Hematopoietic multipotent progenitor cell treated with erythropoietin and hydrocortisone succinate and interleukin-3 and kit ligand, for 6 days (in vitro differentiated cells): Measurements from ENCODE around the gene DEDD2.
A peak's percentile ranks its signal among the peaks of the same experiment; 100 is the strongest.
"Not testable (repeated sequence)": the region's sequence is repeated elsewhere in the genome, so short reads cannot be mapped to it uniquely, and the experiment has no call there.

ENCODE experiments used
- DNase-seq: peaks from one replicate; pipeline ENCODE4 v3.0.0-alpha.2; 2015

Gene DEDD2, protein sequence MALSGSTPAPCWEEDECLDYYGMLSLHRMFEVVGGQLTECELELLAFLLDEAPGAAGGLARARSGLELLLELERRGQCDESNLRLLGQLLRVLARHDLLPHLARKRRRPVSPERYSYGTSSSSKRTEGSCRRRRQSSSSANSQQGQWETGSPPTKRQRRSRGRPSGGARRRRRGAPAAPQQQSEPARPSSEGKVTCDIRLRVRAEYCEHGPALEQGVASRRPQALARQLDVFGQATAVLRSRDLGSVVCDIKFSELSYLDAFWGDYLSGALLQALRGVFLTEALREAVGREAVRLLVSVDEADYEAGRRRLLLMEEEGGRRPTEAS

DNA sequence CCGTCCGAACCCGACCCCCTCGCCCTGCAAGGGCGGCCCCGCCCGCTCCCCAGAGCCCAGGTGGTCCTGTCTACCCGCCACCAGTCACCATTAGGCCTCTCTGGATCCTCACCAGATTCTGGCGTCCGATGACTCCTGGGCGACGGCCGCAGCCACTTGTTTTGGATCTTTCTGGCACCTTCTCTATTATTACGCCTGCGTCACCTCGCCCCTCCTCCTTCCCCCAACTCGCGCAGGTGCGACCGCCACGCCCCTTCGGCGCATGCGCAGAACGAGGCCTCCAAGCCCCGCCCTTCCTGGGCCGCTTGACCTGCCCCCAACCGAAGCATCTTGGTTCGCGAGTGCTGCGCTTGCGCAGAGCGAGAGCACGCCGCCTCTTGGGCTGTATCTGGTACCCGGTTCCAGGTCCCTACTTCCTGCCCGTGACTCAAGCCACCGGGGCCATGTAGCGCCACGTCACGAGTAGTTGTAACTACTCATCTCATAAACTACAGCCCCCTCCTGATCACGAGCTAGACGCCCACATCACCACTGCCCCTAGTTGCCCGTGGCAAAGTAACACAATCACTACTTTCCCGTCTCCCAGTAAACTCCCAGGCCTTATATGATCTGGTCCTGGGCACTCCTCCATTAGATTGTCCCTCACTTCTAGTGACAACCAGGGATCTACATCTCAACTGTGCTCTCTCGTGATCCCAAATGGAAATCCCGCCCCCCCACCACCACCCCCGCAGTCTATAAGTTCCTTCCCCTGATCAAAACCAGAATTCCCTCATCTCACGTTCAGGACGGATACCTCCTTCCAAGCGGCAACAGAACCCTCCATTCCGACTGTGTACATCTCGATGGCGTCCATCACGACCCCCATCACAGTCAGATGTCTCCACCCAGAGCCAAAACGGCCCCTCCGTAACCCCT is at the start of gene DEDD2:
DEDD2 (minus strand) TSS at position 158 of the 918 bp plus-strand sequence. CDS start 670 bp downstream, outside the sequence.
- peak; percentile 97 for DNase-seq

DNA sequence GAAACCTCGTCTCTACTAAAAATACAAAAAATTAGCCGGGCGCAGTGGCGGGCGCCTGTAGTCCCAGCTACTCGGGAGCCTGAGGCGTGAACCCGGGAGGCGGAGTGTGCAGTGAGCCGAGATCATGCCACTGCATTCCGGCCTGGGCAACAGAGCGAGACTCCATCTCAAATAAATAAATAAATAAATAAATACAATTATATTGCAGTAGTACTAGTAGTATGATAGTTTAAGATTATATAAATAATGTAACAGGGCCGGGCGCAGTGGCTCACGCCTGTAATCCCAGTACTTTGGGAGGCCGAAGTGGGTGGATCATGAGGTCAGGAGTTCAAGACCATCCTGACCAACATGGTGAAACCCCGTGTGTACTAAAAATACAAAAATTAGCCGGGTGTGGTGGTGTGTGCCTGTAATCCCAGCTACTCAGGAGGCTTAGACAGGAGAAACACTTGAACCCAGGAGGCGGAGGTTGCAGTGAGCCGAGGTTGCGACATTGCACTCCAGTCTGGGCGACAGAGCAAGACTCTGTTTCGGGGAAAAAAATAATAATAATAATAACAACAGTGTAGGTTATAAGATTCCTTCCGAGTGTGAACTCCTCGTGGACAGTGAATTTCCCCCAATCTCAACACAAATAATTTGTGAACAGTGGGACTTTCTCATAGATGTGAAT is 49.6 kb upstream of the DEDD2 start:
- not testable (repeated sequence) for DNase-seq

DNA sequence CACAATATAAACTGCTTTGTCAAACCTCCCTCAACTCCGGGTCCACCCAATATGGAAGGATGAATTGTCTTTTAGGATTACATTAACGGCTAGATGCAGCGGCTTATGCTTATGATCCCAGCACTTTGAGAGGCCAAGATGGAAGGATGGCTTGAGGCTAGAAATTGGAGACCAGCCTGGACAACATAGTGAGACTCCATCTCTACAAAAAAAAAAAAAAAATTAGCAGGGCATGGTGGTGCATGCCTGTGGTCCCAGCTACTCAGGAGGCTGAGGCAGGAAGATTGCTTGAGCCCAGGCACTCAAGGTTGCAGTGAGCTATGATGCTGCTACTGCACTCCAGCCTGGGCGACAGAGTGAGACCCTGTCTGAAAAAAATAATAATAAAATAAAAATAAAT is 48.6 kb upstream of the DEDD2 start:
- DNase-seq: not testable (repeated sequence)

GRCh38 chr19:42261763-42262162 is 44.3 kb upstream of the DEDD2 start:
- DNase-seq: no peak

GRCh38 chr19:42257842-42258241 is 40.4 kb upstream of the DEDD2 start:
- not testable (repeated sequence) for DNase-seq

GRCh38 chr19:42255766-42256745 is 38.6 kb upstream of the DEDD2 start:
- no peak for DNase-seq

DNA sequence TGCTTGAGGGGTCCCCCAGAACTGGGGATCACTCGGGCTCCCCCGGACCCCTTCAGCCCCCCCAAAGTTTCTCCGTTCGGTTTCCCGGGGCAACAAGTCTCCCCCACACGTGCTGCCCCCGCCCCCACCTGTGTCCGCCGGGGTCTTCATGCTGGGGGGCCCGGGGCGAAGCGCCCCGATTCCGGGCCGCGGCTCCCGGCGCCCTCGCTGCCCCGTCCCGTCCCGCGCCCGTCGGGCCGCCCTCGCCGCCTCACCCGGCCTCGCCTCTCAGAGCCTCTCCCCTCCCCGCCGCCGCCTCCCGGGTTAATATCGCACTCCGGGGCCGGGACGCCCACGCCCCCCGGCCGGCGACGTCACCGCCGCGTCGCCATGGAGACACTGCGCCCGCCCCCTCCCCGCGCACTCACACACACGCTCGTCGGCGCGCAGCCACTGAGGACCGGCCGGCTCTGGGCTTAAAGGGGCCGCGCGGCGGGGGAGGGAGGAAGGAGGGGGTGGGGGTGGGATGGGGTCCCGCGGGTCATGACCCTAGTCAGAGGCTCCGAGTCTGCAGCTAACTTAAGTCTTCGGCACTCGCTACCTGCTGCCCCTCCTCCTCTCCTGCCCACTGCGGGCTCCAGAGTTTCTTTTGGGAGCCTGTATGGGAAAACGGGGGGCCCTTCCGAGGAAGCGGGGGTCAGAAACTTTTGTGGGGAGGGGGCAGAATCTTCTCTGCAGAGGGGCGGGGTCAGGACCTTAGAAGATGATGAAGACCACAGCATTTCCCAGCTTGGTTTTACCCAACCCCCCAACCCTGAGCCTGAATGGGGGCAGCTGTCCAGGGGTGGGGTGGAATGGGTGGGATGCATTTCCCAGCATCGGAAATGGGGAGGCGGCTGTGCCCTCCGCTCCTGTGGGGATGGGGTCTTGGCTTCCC is 37.6 kb upstream of the DEDD2 start, which contains the start of gene ERF:
ERF (minus strand) TSS at position 279 of the 916 bp plus-strand sequence; CDS start at position 150, 129 bp downstream.
- peak; percentile 94 for DNase-seq

DNA sequence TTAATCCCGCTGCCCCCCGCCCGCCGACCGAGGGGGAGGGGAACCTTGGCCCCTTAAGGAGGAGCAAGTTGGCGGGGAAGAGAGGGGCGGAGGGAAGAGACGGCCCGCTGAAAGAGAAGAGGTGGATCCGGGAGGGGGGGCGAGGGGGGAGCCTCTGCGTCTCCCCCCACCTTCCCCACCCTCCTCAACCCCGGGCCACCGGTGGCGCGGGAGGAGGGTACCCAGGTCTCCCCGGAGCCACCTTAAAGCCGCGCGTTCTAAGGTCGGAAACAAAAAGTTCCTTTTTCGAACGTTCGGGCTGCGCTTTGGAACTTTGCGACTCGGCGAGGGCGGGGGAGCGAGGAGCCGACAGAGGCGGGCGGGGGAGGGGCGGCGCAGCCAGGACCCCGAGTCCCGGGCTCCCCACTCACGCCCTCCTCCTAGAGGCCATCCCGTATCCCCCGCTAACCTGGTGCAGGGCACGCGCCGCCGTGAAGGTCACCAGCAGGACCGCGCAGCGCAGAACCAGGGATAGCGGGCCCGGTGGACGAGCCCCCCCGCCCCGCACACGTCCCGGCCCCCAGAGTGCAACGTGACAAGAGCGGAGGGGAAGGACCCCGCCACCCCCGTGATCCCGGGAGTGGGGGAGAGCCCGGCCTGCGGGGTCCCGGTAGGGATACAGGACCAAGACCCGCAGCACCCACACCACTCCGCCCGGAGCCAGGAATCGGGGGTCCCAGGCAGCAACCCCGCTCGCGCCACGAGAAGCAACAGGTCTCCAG is 36.8 kb upstream of the DEDD2 start:
- DNase-seq: peak; percentile 86

- peak; percentile 77 for DNase-seq
These were observed 36.0 kb upstream of the DEDD2 start for GRCh38 chr19:42253245-42254088.

DNA sequence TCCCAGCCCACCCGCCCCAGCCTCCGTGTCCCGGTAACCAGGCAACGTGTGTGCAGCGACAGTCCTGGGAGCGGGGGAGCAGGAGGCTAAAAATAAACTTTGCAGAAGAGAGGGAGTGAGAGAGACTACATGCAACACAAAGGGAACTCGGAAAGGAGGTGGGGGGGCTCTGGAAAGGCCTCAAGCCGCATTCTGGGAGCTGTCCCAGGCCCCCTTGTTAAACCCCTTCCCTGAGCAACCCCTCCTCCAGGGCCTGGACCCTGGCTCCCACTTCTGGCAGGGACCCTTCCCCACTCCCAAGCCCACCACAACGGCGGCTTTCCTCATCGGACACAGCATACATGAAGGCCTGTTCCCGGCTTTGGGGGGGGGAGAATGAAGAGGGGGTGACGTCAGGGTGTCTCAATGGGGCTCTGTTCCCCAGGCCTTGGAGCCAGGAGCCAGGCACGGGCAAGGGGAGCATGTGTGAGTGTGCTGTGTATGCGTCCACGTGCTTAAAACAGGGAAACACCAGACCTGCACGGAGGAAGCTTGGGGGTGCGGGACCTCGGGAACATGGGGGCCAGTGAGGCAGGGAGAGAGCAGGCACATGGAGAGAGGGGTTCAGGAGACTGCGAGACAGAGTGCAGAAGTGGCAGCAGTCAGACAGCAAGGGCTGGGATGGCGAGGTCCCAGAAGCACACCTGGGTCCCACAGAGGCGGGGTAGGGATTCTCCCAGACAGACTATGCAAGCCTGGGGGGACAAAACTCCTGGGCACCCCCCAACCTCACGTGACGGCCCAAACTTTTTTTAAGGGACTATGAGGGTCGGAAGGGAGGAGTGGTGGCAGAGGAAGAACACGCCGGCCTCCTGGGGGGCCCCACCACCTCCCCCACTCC is 35.1 kb upstream of the DEDD2 start:
- DNase-seq: peak; percentile 46

DNA sequence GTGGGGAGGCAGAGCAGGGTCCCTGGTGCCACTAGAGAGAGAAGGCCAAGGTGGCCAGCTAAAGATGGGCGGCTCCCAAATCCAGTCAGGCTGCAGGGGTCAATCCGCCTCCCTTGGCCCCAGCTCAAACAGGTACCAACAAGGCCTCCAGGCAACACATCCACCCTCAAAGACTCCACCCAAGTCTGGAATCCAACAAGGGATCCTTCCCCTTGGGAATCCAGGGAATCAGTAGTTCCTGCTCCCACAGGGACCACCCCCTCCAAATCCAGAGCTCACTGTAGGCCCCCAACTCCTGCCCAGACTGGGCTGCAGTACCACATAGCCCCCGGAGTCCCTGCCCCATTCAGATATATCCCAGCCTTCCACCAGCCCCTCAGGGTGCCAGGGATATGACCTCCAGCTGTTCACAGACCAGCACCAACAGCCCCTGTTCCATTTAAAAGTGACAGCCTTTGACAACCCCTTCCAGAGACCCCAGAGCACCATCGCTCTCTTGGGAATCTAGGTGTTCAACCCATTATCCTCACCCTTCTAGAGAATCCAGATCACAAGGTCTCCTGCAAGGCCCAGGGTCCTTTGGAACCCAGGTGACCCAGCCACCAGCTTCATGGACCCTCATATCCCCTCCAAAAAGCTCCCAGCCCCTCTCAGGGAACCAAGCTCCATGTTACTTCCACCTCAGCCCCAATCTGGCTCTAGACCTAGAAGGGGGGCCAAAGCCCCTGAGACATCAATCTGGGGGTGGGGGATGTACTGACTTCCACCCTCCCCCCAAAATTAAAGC is 34.3 kb upstream of the DEDD2 start:
- no peak for DNase-seq

DNA sequence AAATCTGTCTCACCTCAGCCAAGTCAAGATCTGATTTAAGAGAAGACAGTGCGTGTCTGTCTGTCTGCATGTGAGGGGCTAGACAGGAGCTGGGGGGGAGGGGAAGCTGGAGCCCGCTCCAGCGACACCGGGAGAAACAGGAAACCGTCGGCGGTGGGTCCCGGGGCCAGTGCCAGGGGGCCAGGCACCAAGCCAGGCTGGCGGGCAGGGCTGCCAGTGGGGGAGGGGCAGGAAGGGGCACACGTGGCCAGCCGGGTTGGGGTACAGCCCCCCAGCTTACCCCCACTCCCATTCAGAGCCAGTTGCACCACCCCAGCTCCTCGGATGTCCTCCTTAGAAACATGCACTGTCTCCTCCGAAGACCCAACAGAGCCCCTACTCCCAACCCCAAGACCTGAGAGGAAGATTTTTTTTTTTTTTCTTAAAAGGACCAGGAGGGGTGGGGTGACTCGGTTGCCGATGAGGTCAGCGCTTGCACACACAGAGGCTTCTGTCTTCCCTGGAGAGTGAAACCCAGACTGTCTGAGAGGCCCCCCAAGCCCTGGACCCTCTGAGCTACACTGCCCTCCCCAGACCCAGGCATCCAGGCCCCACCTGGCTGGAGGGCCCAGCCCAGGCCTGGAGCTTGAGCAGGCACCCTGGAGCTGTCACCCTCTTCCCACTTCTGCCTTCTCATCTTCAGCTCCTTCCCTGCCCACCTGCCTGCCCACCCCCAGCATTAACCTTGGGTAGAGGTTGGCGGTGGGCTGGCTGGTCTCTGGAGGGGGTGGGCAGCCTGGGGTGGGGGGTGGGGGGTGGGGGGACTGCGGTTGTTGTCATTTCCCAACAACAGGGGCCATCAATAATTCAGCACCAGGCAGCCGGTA is 33.4 kb upstream of the DEDD2 start:
- DNase-seq: peak; percentile 63

- DNase-seq: no peak
These were observed 32.7 kb upstream of the DEDD2 start for GRCh38 chr19:42250183-42250665.

- no peak for DNase-seq
These were observed 32.3 kb upstream of the DEDD2 start for GRCh38 chr19:42249769-42250168.

DNA sequence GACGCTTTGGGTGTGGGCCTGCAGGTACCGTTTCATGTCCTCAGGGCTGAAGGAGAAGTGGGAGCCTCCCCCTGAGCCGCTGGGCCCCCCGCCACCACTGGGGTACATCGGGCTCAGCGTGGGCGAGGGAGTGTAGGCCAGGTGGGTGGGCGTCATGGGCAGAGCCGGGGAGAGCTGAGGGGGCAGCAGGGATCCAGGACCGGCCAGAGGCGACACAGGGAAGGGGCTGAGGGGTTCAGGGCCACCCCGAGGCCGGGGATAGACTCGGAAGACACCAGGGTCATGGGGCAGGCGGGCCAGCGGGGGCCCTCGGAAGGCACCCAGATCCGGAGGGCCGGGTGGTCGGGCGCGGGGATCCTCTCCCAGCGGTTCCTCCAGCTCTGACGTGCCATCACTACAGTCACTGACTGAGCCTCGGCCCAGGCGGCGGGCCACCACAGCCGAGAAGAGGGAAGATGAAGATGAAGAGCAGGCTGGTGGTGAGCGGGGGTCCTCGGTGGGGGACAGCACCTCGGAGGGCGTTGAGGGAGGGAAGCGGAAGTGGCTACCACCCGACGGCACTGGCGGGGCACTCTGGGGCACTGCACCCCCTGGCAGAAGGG is 31.8 kb upstream of the DEDD2 start:
- DNase-seq: no peak
